ENCODE results near the gene GPALPP1. TPM values are rescaled to one million over a fixed set of nuclear protein-coding genes. Genes with fewer than 3 reads are reported as not detected.
"Not testable (repeated sequence)": the region's sequence is repeated elsewhere in the genome, so short reads cannot be mapped to it uniquely, and the experiment has no call there.

GPALPP1 gene
- total RNA-seq, 1 donor from 2014 or later, result 29.3 TPM

DNA sequence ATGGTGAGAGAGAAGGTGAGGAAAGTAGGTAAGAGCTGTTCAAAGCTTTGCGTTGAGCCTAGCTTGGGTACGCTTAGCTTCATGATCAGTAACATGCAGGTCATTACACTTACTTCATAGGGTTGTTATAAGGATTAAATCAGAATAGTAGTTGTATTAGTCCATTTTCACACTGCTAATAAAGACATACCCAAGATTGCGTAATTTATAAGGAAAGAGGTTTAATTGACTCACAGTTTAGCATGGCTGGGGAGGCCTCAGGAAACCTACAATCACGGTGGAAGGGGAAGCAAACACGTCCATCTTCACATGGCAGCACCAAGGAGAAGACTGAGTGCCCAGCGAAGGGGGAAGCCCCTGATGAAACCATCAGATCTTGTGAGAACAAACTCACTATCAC is 21.9 kb downstream of the GPALPP1 start:
- DNase-seq (ENCODE audit: extremely low spot score, unreplicated experiment), result no peak
- Mint-ChIP-seq H3K36me3 (peaks cover 19% of the 10 kb centered on the region), H3K4me1 (ENCODE audit: unreplicated experiment) (no peaks in the 10 kb centered on the region), H3K4me3 (no peak overlapping the region), H3K27ac (no peak overlapping the region), H3K9me3 (no peaks in the 10 kb centered on the region), H3K27me3 (no peaks in the 10 kb centered on the region)
- TF ChIP-seq, protein P1, sequence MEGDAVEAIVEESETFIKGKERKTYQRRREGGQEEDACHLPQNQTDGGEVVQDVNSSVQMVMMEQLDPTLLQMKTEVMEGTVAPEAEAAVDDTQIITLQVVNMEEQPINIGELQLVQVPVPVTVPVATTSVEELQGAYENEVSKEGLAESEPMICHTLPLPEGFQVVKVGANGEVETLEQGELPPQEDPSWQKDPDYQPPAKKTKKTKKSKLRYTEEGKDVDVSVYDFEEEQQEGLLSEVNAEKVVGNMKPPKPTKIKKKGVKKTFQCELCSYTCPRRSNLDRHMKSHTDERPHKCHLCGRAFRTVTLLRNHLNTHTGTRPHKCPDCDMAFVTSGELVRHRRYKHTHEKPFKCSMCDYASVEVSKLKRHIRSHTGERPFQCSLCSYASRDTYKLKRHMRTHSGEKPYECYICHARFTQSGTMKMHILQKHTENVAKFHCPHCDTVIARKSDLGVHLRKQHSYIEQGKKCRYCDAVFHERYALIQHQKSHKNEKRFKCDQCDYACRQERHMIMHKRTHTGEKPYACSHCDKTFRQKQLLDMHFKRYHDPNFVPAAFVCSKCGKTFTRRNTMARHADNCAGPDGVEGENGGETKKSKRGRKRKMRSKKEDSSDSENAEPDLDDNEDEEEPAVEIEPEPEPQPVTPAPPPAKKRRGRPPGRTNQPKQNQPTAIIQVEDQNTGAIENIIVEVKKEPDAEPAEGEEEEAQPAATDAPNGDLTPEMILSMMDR (conservative IDR thresholded peaks at IDR 0.05), result no peak

DNA sequence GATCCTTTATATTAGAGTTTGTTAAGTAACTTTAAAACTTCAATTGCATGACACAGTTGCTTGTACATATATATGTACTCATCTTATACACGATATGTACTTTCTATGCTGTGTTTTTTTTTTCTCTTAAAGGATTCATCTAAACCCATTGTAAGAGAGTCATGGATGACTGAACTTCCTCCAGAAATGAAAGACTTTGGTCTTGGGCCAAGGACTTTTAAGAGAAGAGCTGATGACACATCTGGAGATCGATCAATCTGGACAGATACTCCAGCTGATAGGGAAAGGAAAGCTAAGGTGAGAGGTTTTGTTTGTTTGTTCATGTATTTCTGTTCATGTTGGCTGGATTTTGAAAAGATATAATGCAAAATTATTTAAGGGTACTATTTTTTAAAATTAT is 26.0 kb downstream of the GPALPP1 start:
- Mint-ChIP-seq H3K4me3 (no peak overlapping the region), H3K9me3 (no peaks in the 10 kb centered on the region), H3K4me1 (ENCODE audit: unreplicated experiment) (no peaks in the 10 kb centered on the region), H3K27me3 (no peaks in the 10 kb centered on the region), H3K36me3 (peaks cover 10% of the 10 kb centered on the region), H3K27ac (no peak overlapping the region)
- no peak for DNase-seq (ENCODE audit: extremely low spot score, unreplicated experiment)
- TF ChIP-seq, protein P1 (conservative IDR thresholded peaks at IDR 0.05), result no peak

DNA sequence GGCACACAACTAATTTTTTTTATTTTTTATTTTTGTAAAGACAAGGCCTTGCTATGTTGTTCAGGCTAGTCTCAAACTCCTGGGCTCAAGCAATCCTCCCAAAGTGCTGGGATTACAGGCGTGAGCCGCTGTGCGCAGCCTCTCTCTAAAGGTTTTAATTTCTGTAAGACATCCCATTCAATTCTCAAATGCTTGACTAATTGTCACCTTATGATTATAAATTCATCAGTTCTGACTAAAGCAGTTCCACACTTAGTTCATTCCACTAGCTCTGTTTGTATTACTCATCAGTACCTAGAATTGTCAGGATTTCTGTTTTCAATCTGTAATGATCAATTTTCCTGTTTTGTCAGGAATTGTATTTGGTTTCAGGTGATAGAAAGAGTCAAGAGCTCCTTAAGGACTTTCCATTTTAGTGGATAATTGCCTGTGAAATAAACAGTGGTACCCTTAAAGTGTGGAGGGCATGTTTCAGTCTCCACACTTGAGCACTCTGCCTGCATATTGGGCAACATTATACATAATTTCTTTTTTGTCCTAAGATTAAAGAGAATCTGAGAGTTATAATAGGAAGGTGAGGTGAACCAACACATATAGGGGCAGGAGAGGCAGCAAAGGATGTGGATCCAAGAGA is 27.6 kb downstream of the GPALPP1 start:
- DNase-seq (ENCODE audit: extremely low spot score, unreplicated experiment), result no peak
- peaks cover 8% of the 10 kb centered on the region for H3K36me3 Mint-ChIP-seq
- H3K4me3 Mint-ChIP-seq, result no peak overlapping the region
- no peaks in the 10 kb centered on the region for H3K9me3 Mint-ChIP-seq
- H3K27ac Mint-ChIP-seq, result no peak overlapping the region
- TF ChIP-seq, protein P1 (conservative IDR thresholded peaks at IDR 0.05), result no peak
- no peaks in the 10 kb centered on the region for H3K27me3 Mint-ChIP-seq
- no peaks in the 10 kb centered on the region for H3K4me1 Mint-ChIP-seq (ENCODE audit: unreplicated experiment)

DNA sequence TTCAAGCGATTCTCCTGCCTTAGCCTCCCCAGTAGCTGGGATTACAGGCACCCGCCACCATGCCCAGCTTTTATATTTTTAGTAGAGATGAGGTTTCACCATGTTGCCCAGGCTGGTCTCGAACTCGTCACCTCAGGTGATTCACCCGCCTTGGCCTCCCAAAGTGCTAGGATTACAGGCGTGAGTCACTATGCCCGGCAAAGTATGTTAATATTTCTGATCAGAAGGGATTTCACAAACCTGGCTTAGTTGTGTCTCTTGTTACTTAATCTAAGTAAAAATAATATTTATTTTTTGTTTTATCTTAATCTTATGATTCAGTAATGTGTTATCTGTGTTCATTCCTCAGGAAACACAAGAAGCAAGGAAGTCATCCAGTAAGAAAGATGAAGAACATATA is 30.6 kb downstream of the GPALPP1 start:
- not testable (repeated sequence) for H3K27me3 Mint-ChIP-seq; DNase-seq (ENCODE audit: extremely low spot score, unreplicated experiment); H3K9me3 Mint-ChIP-seq; H3K27ac Mint-ChIP-seq; H3K4me1 Mint-ChIP-seq (ENCODE audit: unreplicated experiment); H3K4me3 Mint-ChIP-seq
- peaks cover 14% of the 10 kb centered on the region for H3K36me3 Mint-ChIP-seq

DNA sequence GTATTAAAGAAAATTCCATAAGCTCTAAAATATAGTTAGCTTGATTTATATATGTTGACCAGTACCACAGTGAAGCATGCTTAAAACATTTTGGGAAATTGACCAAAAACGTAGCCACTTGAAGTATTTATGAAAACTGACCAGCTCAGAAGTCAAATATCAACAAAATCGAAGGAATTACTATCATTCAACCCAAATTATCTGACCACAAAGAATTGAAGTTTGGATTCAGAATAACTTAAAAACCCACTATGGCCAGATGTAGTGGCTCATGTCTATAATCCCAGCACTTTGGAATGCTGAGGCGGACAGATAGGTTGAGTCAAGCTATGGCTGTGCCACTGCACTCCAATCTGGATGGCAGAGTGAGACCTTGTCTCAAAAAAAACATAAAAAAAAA is 31.9 kb downstream of the GPALPP1 start:
- no peak overlapping the region for H3K4me3 Mint-ChIP-seq
- no peak overlapping the region for H3K27ac Mint-ChIP-seq
- no peak for DNase-seq (ENCODE audit: extremely low spot score, unreplicated experiment)
- H3K4me1 Mint-ChIP-seq (ENCODE audit: unreplicated experiment), result no peaks in the 10 kb centered on the region
- peaks cover 9% of the 10 kb centered on the region for H3K36me3 Mint-ChIP-seq
- no peaks in the 10 kb centered on the region for H3K27me3 Mint-ChIP-seq
- no peaks in the 10 kb centered on the region for H3K9me3 Mint-ChIP-seq
- TF ChIP-seq, protein P1 (conservative IDR thresholded peaks at IDR 0.05), result no peak

DNA sequence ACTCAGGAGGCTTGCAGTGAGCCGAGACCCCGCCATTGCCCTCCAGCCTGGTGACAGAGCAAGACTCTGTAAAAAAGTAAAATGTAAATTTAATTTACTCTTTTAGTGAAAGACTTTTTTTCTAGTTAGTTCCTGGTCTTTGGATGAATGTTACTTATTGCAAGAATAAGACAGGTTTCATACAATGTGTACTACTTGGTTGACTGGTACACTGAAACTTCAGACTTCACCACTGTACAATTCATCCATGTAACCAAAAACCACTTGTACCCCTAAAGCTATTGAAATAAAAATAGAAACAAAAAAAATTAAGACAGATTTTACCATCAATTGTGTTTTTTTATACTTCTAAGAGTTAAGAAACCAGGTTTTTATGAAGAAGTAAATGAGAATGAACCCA is 35.5 kb downstream of the GPALPP1 start:
- H3K27me3 Mint-ChIP-seq, result no peaks in the 10 kb centered on the region
- TF ChIP-seq, protein P1 (conservative IDR thresholded peaks at IDR 0.05), result no peak
- DNase-seq (ENCODE audit: extremely low spot score, unreplicated experiment), result no peak
- H3K36me3 Mint-ChIP-seq, result peaks cover 13% of the 10 kb centered on the region
- H3K9me3 Mint-ChIP-seq, result no peaks in the 10 kb centered on the region
- H3K4me1 Mint-ChIP-seq (ENCODE audit: unreplicated experiment), result no peaks in the 10 kb centered on the region
- no peak overlapping the region for H3K27ac Mint-ChIP-seq
- H3K4me3 Mint-ChIP-seq, result no peak overlapping the region
